SK-N-SH (cell line): Measurements from ENCODE around the gene CEP78. TPM values are rescaled to one million over a fixed set of nuclear protein-coding genes. Genes with fewer than 3 reads are reported as not detected.

Experiments
- CTCF ChIA-PET: fragments of 300-600, 350-600 bp; formaldehyde crosslinking; extraction: SDS; loops from one replicate; lab custom pipeline; 2021; lab: Yijun Ruan, JAX
- POLR2A ChIA-PET: fragments of 350-600 bp; sonication (Branson Sonifier 250); formaldehyde crosslinking; extraction: SDS; loops from one replicate; lab custom pipeline; 2020; ENCODE audit warnings: antibody characterized with exemption, inconsistent platforms; lab: Yijun Ruan, JAX
- DNase-seq: peaks from one replicate; pipeline ENCODE4 v3.0.0; 2012
- H2AFZ ChIP-seq: fragments of 200-600 bp; sonication (generic); 2 replicates; pipeline ENCODE4 v1.8.1; 2016; ENCODE audit warnings: antibody characterized with exemption, mild to moderate bottlenecking, low read depth
- H3F3A ChIP-seq: fragments of 200-600 bp; sonication (generic); replicated peaks from 2 replicates; pipeline ENCODE3; 2016; ENCODE audit warnings: antibody characterized with exemption, mild to moderate bottlenecking; ENCODE audit not compliant: insufficient read depth
- H3K27ac ChIP-seq, 2 experiments: fragments of 200-500 bp in 1 of 2; fragments of 200-600 bp in 1 of 2; sonication (Bioruptor generic) in 1 of 2; sonication (generic), shearing (Covaris generic) in 1 of 2; 2 replicates each; pipeline versions ENCODE4 v1.5.1 to v1.6.1; 2014 to 2016; ENCODE audit warnings: low read depth in 2 of 2, inconsistent platforms in 1 of 2, low read length in 1 of 2, mild to moderate bottlenecking in 1 of 2, mixed read lengths in 1 of 2
- H3K27me3 ChIP-seq: fragments of 200-600 bp; sonication (generic), shearing (Covaris generic); 2 replicates; pipeline ENCODE4 v1.6.1; 2016; ENCODE audit warnings: mixed run types; ENCODE audit not compliant: insufficient read depth
- H3K36me3 ChIP-seq, 2 experiments: fragments of 200-500 bp in 1 of 2; fragments of 200-600 bp in 1 of 2; sonication (Bioruptor generic) in 1 of 2; sonication (generic) in 1 of 2; replicated peaks in 1 of 2; 2 replicates each; pipeline versions ENCODE3 to v1.5.1; 2014 to 2016; ENCODE audit warnings: low read length in 1 of 2, mild to moderate bottlenecking in 1 of 2; ENCODE audit not compliant: insufficient read depth in 2 of 2, control insufficient read depth in 1 of 2
- H3K4me1 ChIP-seq, 2 experiments: fragments of 200-500 bp in 1 of 2; fragments of 200-600 bp in 1 of 2; sonication (Bioruptor generic) in 1 of 2; sonication (generic), shearing (Covaris generic) in 1 of 2; 2 replicates each; pipeline versions ENCODE4 v1.5.1 to v1.6.1; 2014 to 2016; ENCODE audit warnings: low read depth in 1 of 2, low read length in 1 of 2, mixed run types in 1 of 2; ENCODE audit not compliant: insufficient read depth in 2 of 2, control insufficient read depth in 1 of 2
- H3K4me2 ChIP-seq: fragments of 200-600 bp; sonication (generic), shearing (Covaris generic); 2 replicates; pipeline ENCODE4 v1.6.1; 2017; ENCODE audit warnings: mixed run types
- H3K4me3 ChIP-seq, 2 experiments: fragments of 200-500 bp in 1 of 2; fragments of 200-600 bp in 1 of 2; sonication (Bioruptor generic) in 1 of 2; sonication (generic), shearing (Covaris generic) in 1 of 2; 2 replicates each; pipeline versions ENCODE4 v1.5.1 to v1.8.1; 2014 to 2016; ENCODE audit warnings: low read depth in 2 of 2, inconsistent platforms in 1 of 2, low read length in 1 of 2, mild to moderate bottlenecking in 1 of 2, mixed read lengths in 1 of 2, moderate library complexity in 1 of 2
- H3K79me2 ChIP-seq: fragments of 200-600 bp; sonication (generic); 2 replicates; pipeline ENCODE4 v1.8.1; 2017; ENCODE audit warnings: mild to moderate bottlenecking; ENCODE audit not compliant: insufficient read depth
- H3K9ac ChIP-seq: fragments of 200-600 bp; sonication (generic); 2 replicates; pipeline ENCODE4 v1.6.1; 2017; ENCODE audit warnings: mixed run types
- H3K9me2 ChIP-seq: fragments of 200-600 bp; sonication (generic); 2 replicates; pipeline ENCODE4 v1.6.1; 2017; ENCODE audit warnings: mixed run types
- H3K9me3 ChIP-seq: fragments of 200-600 bp; sonication (generic); 2 replicates; pipeline ENCODE4 v1.6.1; 2017; ENCODE audit warnings: mixed run types, mild to moderate bottlenecking, moderate library complexity
- H4K20me1 ChIP-seq: fragments of 200-600 bp; sonication (generic); 2 replicates; pipeline ENCODE4 v1.6.1; 2017; ENCODE audit warnings: mild to moderate bottlenecking, mixed run types; ENCODE audit not compliant: insufficient read depth
- ELF1 ChIP-seq: IDR thresholded peaks from 2 replicates; pipeline ENCODE4 v1.4.0; 2012
- EP300 ChIP-seq, 2 experiments: IDR thresholded peaks; 2 replicates each; pipeline versions ENCODE4 v1.4.0 to v1.6.1; 2012; ENCODE audit warnings: borderline replicate concordance in 1 of 2, low read depth in 1 of 2, low read length in 1 of 2
- EZH2phosphoT487 ChIP-seq: fragments of 200-600 bp; sonication (generic); IDR thresholded peaks from 2 replicates; pipeline ENCODE4 v1.6.1; 2017; ENCODE audit warnings: low read depth, mixed run types, mild to moderate bottlenecking, antibody characterized with exemption, moderate library complexity, borderline replicate concordance
- FOSL2 ChIP-seq: IDR thresholded peaks from 2 replicates; pipeline ENCODE4 v1.4.0; 2012; ENCODE audit warnings: low read depth, mild to moderate bottlenecking, moderate library complexity, borderline replicate concordance
- FOXJ3 ChIP-seq: sonication (generic); formaldehyde crosslinking; IDR thresholded peaks from 2 replicates; pipeline ENCODE4 v1.5.1; 2020; ENCODE audit warnings: mild to moderate bottlenecking, missing genetic modification reagents
- JUND ChIP-seq: IDR thresholded peaks from 2 replicates; pipeline ENCODE4 v1.4.0; 2012
- MAX ChIP-seq: IDR thresholded peaks from 2 replicates; pipeline ENCODE4 v1.4.0; 2012; ENCODE audit warnings: low read depth
- MEF2A ChIP-seq: IDR thresholded peaks from 2 replicates; pipeline ENCODE4 v1.4.0; 2012; ENCODE audit warnings: low read depth, borderline replicate concordance
- MXI1 ChIP-seq: IDR thresholded peaks from 2 replicates; pipeline ENCODE4 v1.6.1; 2012; ENCODE audit warnings: mild to moderate bottlenecking, low read depth, low read length, improper control_type of control experiment
- NRF1 ChIP-seq: IDR thresholded peaks from 2 replicates; pipeline ENCODE4 v1.6.1; 2012; ENCODE audit warnings: low read depth, mild to moderate bottlenecking, low read length
- POLR2AphosphoS5 ChIP-seq: IDR thresholded peaks from 2 replicates; pipeline ENCODE4 v1.6.1; 2012; ENCODE audit warnings: low read depth, low read length
- RAD21 ChIP-seq: IDR thresholded peaks from 2 replicates; pipeline ENCODE4 v1.6.1; 2012; ENCODE audit warnings: mild to moderate bottlenecking, low read length
- RFX5 ChIP-seq: IDR thresholded peaks from 2 replicates; pipeline ENCODE4 v1.6.1; 2012; ENCODE audit warnings: mild to moderate bottlenecking, improper control_type of control experiment, low read length
- RXRA ChIP-seq: IDR thresholded peaks from 2 replicates; pipeline ENCODE4 v1.4.0; 2012; ENCODE audit warnings: low read depth, mild to moderate bottlenecking, borderline replicate concordance
- TCF12 ChIP-seq: IDR thresholded peaks from 2 replicates; pipeline ENCODE4 v1.4.0; 2012
- USF1 ChIP-seq: IDR thresholded peaks from 2 replicates; pipeline ENCODE4 v1.4.0; 2012; ENCODE audit warnings: low read depth, borderline replicate concordance
- ZBTB33 ChIP-seq: IDR thresholded peaks from 2 replicates; pipeline ENCODE4 v1.4.0; 2012; ENCODE audit warnings: low read depth, borderline replicate concordance
- WGBS: methylation state at CpG from one replicate; pipeline ENCODE4 v1.1.6; 2017; ENCODE audit warnings: low lambda C conversion rate; 5-methylcytosine and 5-hydroxymethylcytosine counted together
- polyA plus RNA-seq, 3 experiments: library from polyadenylated mRNA; depleted of rRNA; stranded (reverse); fragments of >200 nt; gene quantifications; 2 replicates each; pipeline ENCODE4 v1.2.3, GENCODE V29; 2012
- TF ChIP-seq, protein P1 (sequence below): IDR thresholded peaks from 2 replicates; pipeline ENCODE4 v1.6.1; 2012; ENCODE audit warnings: mild to moderate bottlenecking, low read depth, low read length, moderate library complexity
- TF ChIP-seq, protein P2 (sequence below): fragments of 200-600 bp; sonication (generic); IDR thresholded peaks from 2 replicates; pipeline ENCODE4 v1.6.1; 2017; ENCODE audit warnings: antibody characterized with exemption, mild to moderate bottlenecking, moderate library complexity

CEP78 gene
- polyA plus RNA-seq, 1 of the 3 experiments (the other 2 are of a cell fraction): 6.2 TPM

DNA sequence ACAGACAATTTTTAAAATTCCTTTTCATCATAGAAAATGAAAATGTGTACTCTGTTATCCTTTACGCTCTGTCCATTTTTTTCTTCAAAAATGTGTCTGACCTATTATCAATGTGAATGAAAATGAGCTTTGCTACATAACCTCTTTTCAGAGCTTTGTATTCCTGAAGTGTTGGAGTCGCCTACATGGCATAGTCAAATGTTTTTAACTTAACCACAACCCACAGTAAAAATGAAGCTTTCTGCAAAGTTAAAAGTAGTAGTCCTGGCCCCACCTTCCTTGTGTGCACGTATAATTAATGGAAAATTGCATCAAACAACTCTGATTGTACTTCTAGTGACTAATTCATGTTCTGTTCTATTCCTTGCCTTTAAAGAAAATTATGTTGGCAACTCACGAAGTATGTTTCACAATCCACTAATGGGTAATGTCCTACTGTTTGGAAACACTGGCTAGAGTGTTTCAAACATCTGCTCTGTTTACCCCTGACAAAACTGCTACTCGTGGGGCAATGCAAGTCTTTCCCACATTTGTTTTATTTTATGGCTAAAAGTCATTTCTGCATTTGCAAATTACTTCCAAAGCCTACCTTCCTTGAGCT lies 42.4 kb downstream of the CEP78 start:
- no peaks in the 10 kb centered on the region for H3F3A ChIP-seq
- ChIA-PET CTCF (interaction anchor here (1.2 to 1.4 kb wide), 2 partner anchors 15 to 17 kb away, joined by 3 to 6 read pairs; no protein-coding TSS in a partner anchor), POLR2A (interaction anchor here (1.0 kb wide), 1 partner anchor 19 kb away, joined by 5 read pairs; the partner anchor contains the start of gene PSAT1)
- peaks cover 0 to 6% of the 10 kb centered on the region in 2 experiments; a peak in 1 of 4 replicates for H3K4me1 ChIP-seq
- no peak overlapping the region for H3K4me3 ChIP-seq
- no peaks in the 10 kb centered on the region for H3K27me3 ChIP-seq
- H3K9ac ChIP-seq: no peak overlapping the region
- H3K9me3 ChIP-seq: no peaks in the 10 kb centered on the region
- H3K36me3 ChIP-seq: no peaks in the 10 kb centered on the region
- H3K4me2 ChIP-seq: no peak overlapping the region
- no peak overlapping the region for H3K27ac ChIP-seq
- TF ChIP-seq MXI1 (no peak), FOXJ3 (no peak), ELF1 (no peak), FOSL2 (no peak), EP300 (IDR thresholded peaks at IDR 0.05; ENCODE audit: borderline replicate concordance in 1 of 2, low read depth in 1 of 2, low read length in 1 of 2) (no peak), RXRA (no peak), NRF1 (no peak), MAX (no peak), POLR2AphosphoS5 (no peak), RAD21 (no peak), MEF2A (no peak), JUND (no peak), ZBTB33 (no peak), EZH2phosphoT487 (no peak), RFX5 (no peak), USF1 (no peak), TCF12 (no peak)
- TF ChIP-seq, protein P1, sequence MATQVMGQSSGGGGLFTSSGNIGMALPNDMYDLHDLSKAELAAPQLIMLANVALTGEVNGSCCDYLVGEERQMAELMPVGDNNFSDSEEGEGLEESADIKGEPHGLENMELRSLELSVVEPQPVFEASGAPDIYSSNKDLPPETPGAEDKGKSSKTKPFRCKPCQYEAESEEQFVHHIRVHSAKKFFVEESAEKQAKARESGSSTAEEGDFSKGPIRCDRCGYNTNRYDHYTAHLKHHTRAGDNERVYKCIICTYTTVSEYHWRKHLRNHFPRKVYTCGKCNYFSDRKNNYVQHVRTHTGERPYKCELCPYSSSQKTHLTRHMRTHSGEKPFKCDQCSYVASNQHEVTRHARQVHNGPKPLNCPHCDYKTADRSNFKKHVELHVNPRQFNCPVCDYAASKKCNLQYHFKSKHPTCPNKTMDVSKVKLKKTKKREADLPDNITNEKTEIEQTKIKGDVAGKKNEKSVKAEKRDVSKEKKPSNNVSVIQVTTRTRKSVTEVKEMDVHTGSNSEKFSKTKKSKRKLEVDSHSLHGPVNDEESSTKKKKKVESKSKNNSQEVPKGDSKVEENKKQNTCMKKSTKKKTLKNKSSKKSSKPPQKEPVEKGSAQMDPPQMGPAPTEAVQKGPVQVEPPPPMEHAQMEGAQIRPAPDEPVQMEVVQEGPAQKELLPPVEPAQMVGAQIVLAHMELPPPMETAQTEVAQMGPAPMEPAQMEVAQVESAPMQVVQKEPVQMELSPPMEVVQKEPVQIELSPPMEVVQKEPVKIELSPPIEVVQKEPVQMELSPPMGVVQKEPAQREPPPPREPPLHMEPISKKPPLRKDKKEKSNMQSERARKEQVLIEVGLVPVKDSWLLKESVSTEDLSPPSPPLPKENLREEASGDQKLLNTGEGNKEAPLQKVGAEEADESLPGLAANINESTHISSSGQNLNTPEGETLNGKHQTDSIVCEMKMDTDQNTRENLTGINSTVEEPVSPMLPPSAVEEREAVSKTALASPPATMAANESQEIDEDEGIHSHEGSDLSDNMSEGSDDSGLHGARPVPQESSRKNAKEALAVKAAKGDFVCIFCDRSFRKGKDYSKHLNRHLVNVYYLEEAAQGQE: no peak
- TF ChIP-seq, protein P2, sequence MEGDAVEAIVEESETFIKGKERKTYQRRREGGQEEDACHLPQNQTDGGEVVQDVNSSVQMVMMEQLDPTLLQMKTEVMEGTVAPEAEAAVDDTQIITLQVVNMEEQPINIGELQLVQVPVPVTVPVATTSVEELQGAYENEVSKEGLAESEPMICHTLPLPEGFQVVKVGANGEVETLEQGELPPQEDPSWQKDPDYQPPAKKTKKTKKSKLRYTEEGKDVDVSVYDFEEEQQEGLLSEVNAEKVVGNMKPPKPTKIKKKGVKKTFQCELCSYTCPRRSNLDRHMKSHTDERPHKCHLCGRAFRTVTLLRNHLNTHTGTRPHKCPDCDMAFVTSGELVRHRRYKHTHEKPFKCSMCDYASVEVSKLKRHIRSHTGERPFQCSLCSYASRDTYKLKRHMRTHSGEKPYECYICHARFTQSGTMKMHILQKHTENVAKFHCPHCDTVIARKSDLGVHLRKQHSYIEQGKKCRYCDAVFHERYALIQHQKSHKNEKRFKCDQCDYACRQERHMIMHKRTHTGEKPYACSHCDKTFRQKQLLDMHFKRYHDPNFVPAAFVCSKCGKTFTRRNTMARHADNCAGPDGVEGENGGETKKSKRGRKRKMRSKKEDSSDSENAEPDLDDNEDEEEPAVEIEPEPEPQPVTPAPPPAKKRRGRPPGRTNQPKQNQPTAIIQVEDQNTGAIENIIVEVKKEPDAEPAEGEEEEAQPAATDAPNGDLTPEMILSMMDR: no peak
- no peaks in the 10 kb centered on the region for H4K20me1 ChIP-seq
- H3K79me2 ChIP-seq: no peaks in the 10 kb centered on the region
- 72% methylated on average over 5 of the region's 5 CpGs for WGBS
- no peaks in the 10 kb centered on the region for H3K9me2 ChIP-seq
- DNase-seq: no peak
- H2AFZ ChIP-seq: no peak overlapping the region
